C4-2B (cell line): ENCODE measurements around the gene DISP3.

Experiments
- CTCF ChIP-seq: fragments of 450-650 bp; conservative IDR thresholded peaks from 2 replicates; pipeline ENCODE4 v1.5.1; 2017; ENCODE audit warnings: mild to moderate bottlenecking
- ZFX ChIP-seq: fragments of 450-650 bp; IDR thresholded peaks from 2 replicates; pipeline ENCODE4 v1.6.1; 2017

- TF ChIP-seq CTCF = no peak
- no peak for TF ChIP-seq ZFX
These were observed 58.4 kb downstream of the DISP3 start for GRCh38 chr1:11537380-11537764.
